GM18520 (cell line): ENCODE data around the gene CD1C.
"Not testable (repeated sequence)": the region's sequence is repeated elsewhere in the genome, so short reads cannot be mapped to it uniquely, and the experiment has no call there.

Experiments
- ATAC-seq: cut with Tn5 transposase; IDR thresholded peaks from one replicate; pipeline ENCODE4 v1.9.1; 2021; ENCODE audit not compliant: unreplicated experiment

The CD1C gene

GRCh38 chr1:158328426-158328825 lies 38.7 kb downstream of the CD1C start:
- no peak for ATAC-seq

GRCh38 chr1:158329300-158329699 lies 39.6 kb downstream of the CD1C start:
- no peak for ATAC-seq

GRCh38 chr1:158329733-158330132 lies 40.0 kb downstream of the CD1C start:
- ATAC-seq = no peak

GRCh38 chr1:158330391-158331105 lies 40.8 kb downstream of the CD1C start:
- ATAC-seq = no peak

GRCh38 chr1:158331106-158331425 lies 41.3 kb downstream of the CD1C start:
- ATAC-seq = no peak

- no peak for ATAC-seq
Measured at GRCh38 chr1:158331481-158332150, 41.9 kb downstream of the CD1C start, which contains the start of gene CD1B. Gene CD1B (minus strand): TSS chr1:158331531. CDS start chr1:158331423, 108 bp downstream.

- no peak for ATAC-seq
Measured at GRCh38 chr1:158333405-158334155, 43.9 kb downstream of the CD1C start.

- ATAC-seq = no peak
Measured at GRCh38 chr1:158334526-158335212, 44.9 kb downstream of the CD1C start.

- ATAC-seq = no peak
Measured at GRCh38 chr1:158335213-158335532, 45.5 kb downstream of the CD1C start.

GRCh38 chr1:158336413-158336812 lies 46.7 kb downstream of the CD1C start:
- ATAC-seq = not testable (repeated sequence)
